ENCODE measurements around the gene AEBP1. TPM values are rescaled to one million over a fixed set of nuclear protein-coding genes. Genes with fewer than 3 reads are reported as not detected.

Gene AEBP1
- polyA plus RNA-seq, 1 donor, result 65.4 TPM

DNA sequence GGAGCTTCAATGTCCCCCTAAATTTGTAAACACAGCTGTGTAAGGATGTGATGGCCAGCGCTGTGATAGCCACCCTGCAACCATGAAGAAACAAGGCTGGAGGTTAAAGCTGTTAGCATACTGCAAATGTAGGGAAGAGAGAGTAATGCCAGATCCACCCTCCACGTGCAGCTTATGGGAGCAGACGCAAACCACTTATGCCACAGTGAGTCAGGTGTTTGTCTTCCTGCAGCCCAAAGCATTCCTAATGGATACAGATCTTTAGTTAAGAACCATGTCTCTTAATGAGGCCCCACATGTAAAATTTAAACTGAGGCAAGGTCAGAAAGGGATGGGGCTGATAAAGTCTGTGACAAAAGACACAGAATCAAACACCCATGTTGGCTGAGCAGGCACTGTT lies 50.6 kb downstream of the AEBP1 start:
- DNase-seq (ENCODE audit: low read depth), result no peak

GRCh38 chr7:44155191-44156185 lies 51.3 kb downstream of the AEBP1 start:
- DNase-seq (ENCODE audit: low read depth), result no peak

GRCh38 chr7:44156453-44157010 lies 52.4 kb downstream of the AEBP1 start:
- no peak for DNase-seq (ENCODE audit: low read depth)

DNA sequence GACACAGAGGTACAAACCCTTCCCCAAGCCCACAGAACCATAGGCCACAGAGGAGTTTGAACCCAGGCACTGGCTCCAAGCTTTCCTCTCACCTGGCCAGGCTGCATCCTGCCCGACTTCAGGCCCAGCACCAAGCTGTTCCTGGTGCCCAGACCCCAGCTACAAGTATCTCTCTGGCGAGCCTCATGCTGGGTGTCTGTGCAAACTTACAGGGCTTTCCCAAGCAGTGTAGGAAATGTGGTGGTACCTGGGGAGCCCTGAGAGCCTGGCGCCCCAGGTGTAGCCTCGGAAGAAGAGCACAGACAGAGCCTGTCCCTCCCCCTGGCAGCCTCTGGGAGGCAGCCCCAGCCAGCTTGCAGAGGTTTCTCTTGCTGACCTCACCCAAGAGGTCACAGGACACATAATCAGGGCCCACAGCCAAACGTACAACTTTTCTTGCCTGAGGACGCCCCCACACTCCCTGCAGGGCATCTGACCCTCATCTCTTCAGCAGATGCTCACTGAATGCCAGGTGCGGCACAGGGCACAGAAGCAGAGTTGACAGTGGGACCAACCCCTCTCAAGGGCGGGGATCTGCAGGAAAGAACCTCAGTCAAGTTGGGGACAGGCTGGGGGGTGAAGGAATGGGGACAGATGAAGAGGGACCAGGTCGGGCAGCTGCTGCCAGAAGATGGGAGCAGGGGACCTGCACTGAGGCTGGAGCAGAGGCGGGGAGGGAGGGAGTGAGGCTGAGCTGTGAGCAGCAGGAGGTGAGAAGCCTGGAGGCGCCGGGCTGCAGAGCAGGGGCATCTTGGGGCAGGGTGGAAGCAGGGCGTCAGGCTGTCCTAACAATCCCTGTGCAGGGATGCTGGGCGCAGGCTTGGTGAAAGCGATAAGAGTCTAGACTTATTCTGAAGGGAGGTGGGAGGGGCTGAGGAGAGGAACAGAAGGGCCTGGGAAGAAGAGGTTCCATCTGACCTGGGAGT lies 53.3 kb downstream of the AEBP1 start:
- DNase-seq (ENCODE audit: low read depth), result no peak

GRCh38 chr7:44158096-44158872 lies 54.1 kb downstream of the AEBP1 start:
- no peak for DNase-seq (ENCODE audit: low read depth)

GRCh38 chr7:44158873-44159631 lies 54.9 kb downstream of the AEBP1 start:
- DNase-seq (ENCODE audit: low read depth), result no peak

DNA sequence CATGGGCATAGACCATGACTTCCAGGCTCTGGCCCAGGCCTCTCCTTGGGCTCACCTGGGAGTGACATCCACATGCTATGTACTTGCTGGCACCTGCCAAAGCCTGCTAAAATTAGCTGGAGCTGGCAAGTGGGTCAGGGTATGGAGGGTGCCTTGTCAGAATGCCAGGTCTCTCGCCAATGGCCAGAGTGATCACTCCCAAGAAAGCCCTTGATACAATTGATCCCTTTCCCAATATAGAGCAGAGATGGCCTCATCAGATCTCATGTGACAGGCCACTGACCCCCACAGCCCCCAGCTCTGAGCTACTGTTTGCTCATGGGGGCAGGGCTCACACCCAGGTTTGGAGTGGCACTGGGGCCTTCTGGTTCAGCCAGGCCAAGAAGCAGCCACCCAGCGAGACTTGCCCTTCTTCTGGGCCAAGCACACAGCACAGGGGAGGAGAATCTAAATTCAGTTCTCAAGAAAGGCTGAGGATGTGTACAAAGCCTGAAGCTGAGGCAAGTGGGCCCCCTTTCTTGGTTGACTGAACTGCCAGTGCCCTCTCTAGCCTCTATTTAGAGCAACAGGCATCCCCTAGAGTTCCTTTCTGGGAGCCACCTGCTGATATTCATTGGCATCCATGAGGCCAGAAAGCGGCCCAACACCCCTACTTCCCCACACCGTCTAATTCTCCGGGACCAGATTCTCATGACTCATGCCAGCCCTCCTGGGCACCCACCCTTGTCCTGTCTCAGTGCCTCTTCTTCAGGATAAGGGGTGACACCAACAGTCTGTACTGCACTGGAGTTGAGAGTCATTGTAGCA lies 55.9 kb downstream of the AEBP1 start:
- DNase-seq (ENCODE audit: low read depth), result no peak

- DNase-seq (ENCODE audit: low read depth), result no peak
Measured at GRCh38 chr7:44161371-44161770, 57.2 kb downstream of the AEBP1 start.

DNA sequence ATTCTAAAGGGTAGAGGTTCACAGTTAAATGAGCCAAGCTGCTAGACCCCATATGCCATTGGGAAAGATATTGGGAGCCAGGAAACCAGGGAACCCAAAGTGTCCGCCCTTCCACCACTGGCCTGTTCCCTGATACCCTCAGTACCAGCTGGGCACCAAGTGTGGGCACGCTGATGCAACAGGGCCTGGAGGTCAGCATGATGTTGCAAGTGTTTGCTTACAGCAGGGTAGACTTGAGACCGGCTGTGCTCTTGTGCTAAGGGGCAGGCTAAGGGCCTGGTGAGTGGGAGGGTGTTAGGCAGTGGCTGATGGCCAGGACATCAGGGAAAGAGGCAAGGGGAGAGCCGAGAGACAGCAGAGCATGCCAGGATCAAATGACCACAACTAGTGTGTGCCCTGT lies 58.0 kb downstream of the AEBP1 start:
- DNase-seq (ENCODE audit: low read depth), result no peak

GRCh38 chr7:44162785-44163395 lies 58.7 kb downstream of the AEBP1 start:
- DNase-seq (ENCODE audit: low read depth), result no peak

- no peak for DNase-seq (ENCODE audit: low read depth)
Measured at GRCh38 chr7:44163591-44163990, 59.4 kb downstream of the AEBP1 start.

Other genes with a start within 250 kb of the AEBP1 start
- gene MRPS24, start 234.8 kb upstream of the AEBP1 start, polyA plus RNA-seq (ENCODE audit: insufficient read length), result 77.3 TPM
- gene URGCP, start 197.7 kb upstream of the AEBP1 start, polyA plus RNA-seq (ENCODE audit: insufficient read length), result 17.1 TPM
- gene UBE2D4, start 177.9 kb upstream of the AEBP1 start, polyA plus RNA-seq (ENCODE audit: insufficient read length), result 19.1 TPM
- gene SPDYE1, start 106.4 kb upstream of the AEBP1 start, polyA plus RNA-seq (ENCODE audit: insufficient read length), result 1.6 TPM
- 37.0 TPM for gene DBNL, start 59.6 kb upstream of the AEBP1 start, polyA plus RNA-seq (ENCODE audit: insufficient read length)
- gene PGAM2, start 38.8 kb upstream of the AEBP1 start, polyA plus RNA-seq (ENCODE audit: insufficient read length), result 366 TPM
- gene POLM, start 21.8 kb upstream of the AEBP1 start, polyA plus RNA-seq (ENCODE audit: insufficient read length), result 17.0 TPM
- gene POLD2, start 19.2 kb downstream of the AEBP1 start, polyA plus RNA-seq (ENCODE audit: insufficient read length), result 75.6 TPM
- gene MYL7, start 37.0 kb downstream of the AEBP1 start, polyA plus RNA-seq (ENCODE audit: insufficient read length), result 7.0 TPM
- 5.0 TPM for gene GCK, start 85.1 kb downstream of the AEBP1 start, polyA plus RNA-seq (ENCODE audit: insufficient read length)
- 74.5 TPM for gene YKT6, start 96.6 kb downstream of the AEBP1 start, polyA plus RNA-seq (ENCODE audit: insufficient read length)
- 22.9 TPM for gene CAMK2B, start 221.2 kb downstream of the AEBP1 start, polyA plus RNA-seq (ENCODE audit: insufficient read length)